BJ (cell line): ENCODE measurements around the gene WIPF3. TPM values are rescaled to one million over a fixed set of nuclear protein-coding genes. Genes with fewer than 3 reads are reported as not detected.
"Not testable (repeated sequence)": the region's sequence is repeated elsewhere in the genome, so short reads cannot be mapped to it uniquely, and the experiment has no call there.

Experiments used
- CTCF ChIA-PET: fragments of 350-600 bp; formaldehyde crosslinking; extraction: SDS; loops from one replicate; lab custom pipeline; 2021; ENCODE audit warnings: antibody characterized with exemption, inconsistent platforms; lab: Yijun Ruan, JAX
- POLR2A ChIA-PET: fragments of 300-600 bp; sonication (Branson Sonifier 250); formaldehyde crosslinking; extraction: SDS; loops from one replicate; lab custom pipeline; 2021; ENCODE audit warnings: antibody characterized with exemption; lab: Charles Lee
- DNase-seq: peaks from one replicate; pipeline ENCODE4 v3.0.0-alpha.2; 2011; ENCODE audit warnings: low read depth
- H3K27me3 ChIP-seq: 2 replicates; pipeline ENCODE4 v1.6.0; 2011; ENCODE audit warnings: low read length; ENCODE audit not compliant: control insufficient read depth, insufficient read depth
- H3K36me3 ChIP-seq: 2 replicates; pipeline ENCODE4 v1.5.1; 2011; ENCODE audit warnings: low read length; ENCODE audit not compliant: control insufficient read depth, insufficient read depth
- H3K4me3 ChIP-seq: 2 replicates; pipeline ENCODE4 v1.5.1; 2011; ENCODE audit warnings: low read depth, mild to moderate bottlenecking, control low read depth, low read length
- polyA plus RNA-seq: library from polyadenylated mRNA; depleted of rRNA; stranded (reverse); fragments of >200 nt; gene quantifications from 2 replicates; pipeline ENCODE4 v1.2.3, GENCODE V29; 2011
- TF ChIP-seq, protein P1 (sequence below): IDR thresholded peaks from 2 replicates; pipeline ENCODE4 v1.5.1; 2011; ENCODE audit warnings: low read depth, mild to moderate bottlenecking, control low read depth, inconsistent platforms, low read length, moderate library complexity; ENCODE audit not compliant: insufficient read depth

WIPF3 gene
- polyA plus RNA-seq, 1 experiment: not detected

DNA sequence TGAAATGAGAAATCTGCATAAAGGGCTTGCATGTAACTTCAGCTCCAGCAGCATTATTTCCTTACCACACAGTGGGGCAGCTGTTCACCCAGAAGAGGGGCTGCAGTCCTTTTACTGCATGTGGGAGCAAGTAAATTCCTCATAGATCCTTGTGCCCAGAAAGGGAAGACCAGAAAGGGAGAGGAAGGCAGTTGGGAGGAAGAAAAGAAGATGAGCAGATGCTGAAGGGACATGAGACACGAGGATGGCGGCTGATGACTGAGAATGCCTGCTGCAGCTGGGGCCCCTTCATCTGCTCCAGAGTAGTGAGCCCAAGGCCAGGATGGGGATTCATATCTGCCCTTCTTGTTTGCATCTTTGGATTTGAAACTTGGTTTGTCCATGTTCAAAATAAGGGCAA lies 80.5 kb downstream of the WIPF3 start:
- TF ChIP-seq, protein P1, sequence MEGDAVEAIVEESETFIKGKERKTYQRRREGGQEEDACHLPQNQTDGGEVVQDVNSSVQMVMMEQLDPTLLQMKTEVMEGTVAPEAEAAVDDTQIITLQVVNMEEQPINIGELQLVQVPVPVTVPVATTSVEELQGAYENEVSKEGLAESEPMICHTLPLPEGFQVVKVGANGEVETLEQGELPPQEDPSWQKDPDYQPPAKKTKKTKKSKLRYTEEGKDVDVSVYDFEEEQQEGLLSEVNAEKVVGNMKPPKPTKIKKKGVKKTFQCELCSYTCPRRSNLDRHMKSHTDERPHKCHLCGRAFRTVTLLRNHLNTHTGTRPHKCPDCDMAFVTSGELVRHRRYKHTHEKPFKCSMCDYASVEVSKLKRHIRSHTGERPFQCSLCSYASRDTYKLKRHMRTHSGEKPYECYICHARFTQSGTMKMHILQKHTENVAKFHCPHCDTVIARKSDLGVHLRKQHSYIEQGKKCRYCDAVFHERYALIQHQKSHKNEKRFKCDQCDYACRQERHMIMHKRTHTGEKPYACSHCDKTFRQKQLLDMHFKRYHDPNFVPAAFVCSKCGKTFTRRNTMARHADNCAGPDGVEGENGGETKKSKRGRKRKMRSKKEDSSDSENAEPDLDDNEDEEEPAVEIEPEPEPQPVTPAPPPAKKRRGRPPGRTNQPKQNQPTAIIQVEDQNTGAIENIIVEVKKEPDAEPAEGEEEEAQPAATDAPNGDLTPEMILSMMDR: no peak
- no peaks in the 10 kb centered on the region for H3K36me3 ChIP-seq
- DNase-seq: no peak
- no peak overlapping the region for H3K4me3 ChIP-seq
- H3K27me3 ChIP-seq: peaks cover 10% of the 10 kb centered on the region
- CTCF ChIA-PET: no interaction called here
- POLR2A ChIA-PET: no interaction called here

DNA sequence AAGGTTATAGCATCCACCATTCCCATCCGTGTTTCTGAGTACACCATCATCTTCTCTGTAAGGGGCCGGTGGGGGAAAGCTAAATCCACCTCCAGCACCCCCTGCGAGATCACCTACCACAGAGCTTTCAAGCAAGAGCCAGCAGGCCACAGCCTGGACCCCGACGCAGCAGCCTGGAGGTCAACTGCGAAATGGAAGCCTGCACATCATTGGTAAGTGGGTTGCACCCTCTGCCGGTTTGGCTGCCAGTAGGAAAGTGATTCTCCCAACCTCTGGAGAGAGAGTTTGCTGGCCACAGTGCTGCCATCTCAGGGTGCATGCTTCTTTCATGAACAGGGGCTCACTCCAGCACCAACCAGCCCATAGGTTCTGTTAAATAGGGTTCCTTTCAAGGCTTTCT lies 81.7 kb downstream of the WIPF3 start:
- Histone ChIP-seq H3K27me3 (peaks cover 12% of the 10 kb centered on the region), H3K36me3 (no peaks in the 10 kb centered on the region), H3K4me3 (no peak overlapping the region)
- POLR2A ChIA-PET: no interaction called here
- no peak for DNase-seq
- CTCF ChIA-PET: interaction anchor here (1.0 kb wide), 1 partner anchor 10 kb away, joined by 3 read pairs; no protein-coding TSS in a partner anchor
- TF ChIP-seq, protein P1: no peak

DNA sequence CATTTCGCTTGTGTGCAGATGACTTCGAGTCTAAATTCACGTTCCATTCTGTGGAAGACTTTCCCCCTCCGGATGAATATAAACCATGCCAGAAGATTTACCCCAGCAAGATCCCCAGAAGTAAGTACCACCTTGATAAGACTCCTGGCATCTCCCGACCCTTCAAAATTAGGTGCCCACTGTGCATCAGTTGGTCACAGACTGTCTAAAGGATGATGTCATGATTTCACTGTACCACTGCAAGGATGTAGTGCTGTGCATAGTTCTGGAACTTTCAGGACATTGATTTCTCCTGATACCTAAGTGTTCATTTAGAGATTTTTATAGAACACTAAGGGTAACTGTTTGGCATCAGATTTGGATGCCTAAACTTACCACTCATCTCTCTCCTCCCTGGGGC lies 83.0 kb downstream of the WIPF3 start:
- POLR2A ChIA-PET: no interaction called here
- DNase-seq: no peak
- CTCF ChIA-PET: no interaction called here
- no peak overlapping the region for H3K4me3 ChIP-seq
- peaks cover 12% of the 10 kb centered on the region for H3K27me3 ChIP-seq
- TF ChIP-seq, protein P1: no peak
- no peaks in the 10 kb centered on the region for H3K36me3 ChIP-seq

DNA sequence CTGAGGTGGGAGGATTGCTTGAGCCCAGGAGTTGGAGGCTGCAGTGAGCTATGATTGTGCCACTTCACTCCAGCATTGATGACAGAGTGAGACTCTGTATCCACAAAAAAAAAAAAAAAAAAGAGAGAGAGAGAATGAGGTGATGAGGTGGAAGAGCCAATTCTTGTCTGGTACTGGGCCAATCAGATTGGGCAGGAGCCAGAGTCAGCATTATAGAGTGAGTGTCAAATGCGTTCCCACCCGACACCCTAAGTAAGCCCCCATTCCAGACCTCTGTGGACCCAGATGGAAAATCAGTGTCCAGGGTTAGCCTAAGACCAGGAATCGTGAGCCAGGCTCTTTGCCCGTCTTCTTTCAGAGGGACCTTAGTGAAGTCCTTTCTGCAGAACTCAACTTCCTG lies 83.9 kb downstream of the WIPF3 start:
- no peak for DNase-seq
- Histone ChIP-seq H3K4me3 (no peak overlapping the region), H3K36me3 (no peaks in the 10 kb centered on the region), H3K27me3 (peaks cover 12% of the 10 kb centered on the region)
- ChIA-PET POLR2A (no interaction called here), CTCF (no interaction called here)
- TF ChIP-seq, protein P1: no peak

DNA sequence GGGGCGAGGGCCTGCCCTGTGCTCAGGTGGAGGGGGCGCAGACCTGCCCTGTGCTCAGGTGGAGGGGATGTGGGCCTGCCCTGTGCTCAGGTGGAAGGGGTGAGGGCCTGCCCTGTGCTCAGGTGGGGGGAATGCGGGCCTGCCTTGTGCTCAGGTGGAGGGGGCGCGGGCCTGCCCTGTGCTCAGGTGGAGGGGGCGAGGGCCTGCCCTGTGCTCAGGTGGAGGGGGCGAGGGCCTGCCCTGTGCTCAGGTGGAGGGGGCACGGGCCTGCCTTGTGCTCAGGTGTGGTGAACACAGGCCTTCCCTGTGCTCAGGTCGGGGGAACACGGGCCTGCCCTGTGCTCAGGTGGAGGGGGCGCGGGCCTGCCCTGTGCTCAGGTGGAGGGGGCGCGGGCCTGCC lies 84.5 kb downstream of the WIPF3 start:
- H3K36me3 ChIP-seq, H3K4me3 ChIP-seq, POLR2A ChIA-PET, DNase-seq, CTCF ChIA-PET: not testable (repeated sequence)
- H3K27me3 ChIP-seq: peaks cover 12% of the 10 kb centered on the region

DNA sequence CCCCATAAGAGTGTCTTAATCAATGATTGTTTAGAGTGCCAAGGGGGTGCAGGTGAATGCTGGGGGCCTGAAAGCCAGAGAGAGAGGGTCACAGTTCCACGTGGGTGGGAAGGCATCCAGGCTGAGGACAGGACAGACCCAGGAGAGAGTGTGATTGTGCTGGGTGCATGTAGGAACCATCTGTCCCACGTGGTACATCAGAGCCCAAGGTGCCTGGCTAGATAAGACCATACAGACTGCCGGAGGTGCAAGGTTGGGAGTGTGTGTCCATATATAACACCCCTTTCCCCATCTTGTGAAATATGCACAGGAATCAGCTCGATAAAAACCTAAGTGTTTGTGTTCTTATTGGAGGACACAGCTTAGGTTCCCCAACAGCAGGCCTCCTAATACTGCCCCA lies 85.5 kb downstream of the WIPF3 start:
- ChIA-PET POLR2A (no interaction called here), CTCF (no interaction called here)
- H3K36me3 ChIP-seq: no peaks in the 10 kb centered on the region
- H3K4me3 ChIP-seq: no peak overlapping the region
- TF ChIP-seq, protein P1: no peak
- no peak for DNase-seq
- H3K27me3 ChIP-seq: peaks cover 12% of the 10 kb centered on the region
